ENCODE measurements around the gene ITSN2.
"Not testable (repeated sequence)": the region's sequence is repeated elsewhere in the genome, so short reads cannot be mapped to it uniquely, and the experiment has no call there.

ITSN2 gene

DNA sequence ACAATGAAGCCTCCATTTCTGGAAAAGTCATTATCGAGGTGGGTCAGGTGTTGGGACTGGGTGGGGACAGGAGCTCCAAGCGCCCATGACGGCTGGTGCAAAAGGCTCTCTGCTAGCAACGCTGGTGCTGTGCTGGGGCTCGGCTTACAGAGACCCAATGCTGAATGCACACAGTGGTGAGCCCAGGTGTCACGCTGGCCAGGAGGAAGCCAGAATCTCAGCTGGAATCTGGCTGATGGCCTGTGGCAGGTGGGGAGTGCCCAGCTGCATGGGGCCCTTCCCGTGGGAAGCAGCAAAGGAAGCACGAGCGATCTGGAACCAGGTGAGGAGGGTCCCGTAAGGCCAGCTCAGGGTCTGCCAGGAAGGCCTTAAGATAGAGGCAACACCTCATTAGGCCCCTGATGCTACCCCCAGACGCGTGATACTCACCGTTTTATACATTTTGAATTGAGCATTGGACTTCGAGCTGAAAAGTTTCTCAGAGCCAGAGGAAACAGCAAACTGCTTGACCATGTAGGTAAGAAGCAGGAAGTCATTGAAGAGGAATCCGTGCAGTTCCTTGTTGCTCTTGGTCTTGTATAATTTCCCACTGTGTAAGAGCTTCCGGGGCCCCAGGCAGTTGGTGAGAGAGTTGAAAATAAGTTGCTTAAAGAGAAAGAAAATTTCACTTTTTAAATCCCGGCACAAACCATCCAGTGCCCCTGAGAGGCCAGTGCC, 150.8 kb downstream of the ITSN2 start:
- Mint-ChIP-seq H3K4me3 (no peak overlapping the region), H3K9me3 (ENCODE audit: low read depth) (no peaks in the 10 kb centered on the region), H3K4me1 (ENCODE audit: low read depth) (no peaks in the 10 kb centered on the region), H3K27ac (no peak overlapping the region), H3K27me3 (no peaks in the 10 kb centered on the region), H3K36me3 (peaks cover 20% of the 10 kb centered on the region)

DNA sequence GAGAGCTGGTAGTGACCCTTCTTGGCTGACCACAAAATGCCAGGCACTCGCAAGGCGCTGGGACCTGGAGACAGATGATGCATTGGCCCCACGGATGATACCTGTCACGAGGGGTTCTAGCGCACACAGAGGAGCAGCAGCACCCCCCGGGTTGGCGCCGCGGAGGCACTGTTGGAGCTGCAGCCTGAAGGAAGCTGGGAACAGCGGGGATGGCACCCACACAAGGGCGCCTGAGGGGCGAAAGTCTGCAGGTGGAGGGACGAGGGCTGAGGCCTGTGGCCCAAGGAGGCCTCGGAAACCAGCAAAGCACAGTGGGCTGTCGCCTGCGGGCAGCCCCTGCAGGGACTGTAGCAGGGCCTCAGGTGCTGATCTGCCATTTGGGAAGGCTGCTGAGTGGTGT, 151.8 kb downstream of the ITSN2 start:
- no peaks in the 10 kb centered on the region for H3K27me3 Mint-ChIP-seq
- no peaks in the 10 kb centered on the region for H3K4me1 Mint-ChIP-seq (ENCODE audit: low read depth)
- peaks cover 20% of the 10 kb centered on the region for H3K36me3 Mint-ChIP-seq
- H3K9me3 Mint-ChIP-seq (ENCODE audit: low read depth), result no peaks in the 10 kb centered on the region
- no peak overlapping the region for H3K4me3 Mint-ChIP-seq
- no peak overlapping the region for H3K27ac Mint-ChIP-seq

DNA sequence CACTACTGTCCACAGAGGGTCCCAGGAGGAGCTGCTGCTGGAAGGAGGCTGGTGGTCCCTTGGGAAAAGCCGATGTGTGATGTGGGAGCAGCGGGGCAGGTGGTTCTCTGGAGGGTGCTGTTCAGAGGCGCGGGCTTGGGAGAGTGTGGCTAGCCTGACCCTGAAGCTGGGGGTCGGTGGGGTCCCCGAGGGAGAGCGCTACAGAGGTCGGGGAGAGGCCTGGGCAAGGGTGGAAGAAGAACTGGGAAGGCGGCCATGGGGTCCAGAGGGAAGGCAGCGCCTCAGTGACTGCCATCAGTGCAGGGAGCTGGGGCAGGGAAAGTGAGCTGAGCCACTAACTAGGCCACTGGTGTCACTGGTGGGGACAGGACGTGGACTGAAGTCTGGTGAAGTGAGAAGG, 153.0 kb downstream of the ITSN2 start:
- H3K36me3 Mint-ChIP-seq, result peaks cover 17% of the 10 kb centered on the region
- no peak overlapping the region for H3K27ac Mint-ChIP-seq
- H3K4me1 Mint-ChIP-seq (ENCODE audit: low read depth), result no peaks in the 10 kb centered on the region
- H3K9me3 Mint-ChIP-seq (ENCODE audit: low read depth), result no peaks in the 10 kb centered on the region
- no peaks in the 10 kb centered on the region for H3K27me3 Mint-ChIP-seq
- H3K4me3 Mint-ChIP-seq, result no peak overlapping the region

DNA sequence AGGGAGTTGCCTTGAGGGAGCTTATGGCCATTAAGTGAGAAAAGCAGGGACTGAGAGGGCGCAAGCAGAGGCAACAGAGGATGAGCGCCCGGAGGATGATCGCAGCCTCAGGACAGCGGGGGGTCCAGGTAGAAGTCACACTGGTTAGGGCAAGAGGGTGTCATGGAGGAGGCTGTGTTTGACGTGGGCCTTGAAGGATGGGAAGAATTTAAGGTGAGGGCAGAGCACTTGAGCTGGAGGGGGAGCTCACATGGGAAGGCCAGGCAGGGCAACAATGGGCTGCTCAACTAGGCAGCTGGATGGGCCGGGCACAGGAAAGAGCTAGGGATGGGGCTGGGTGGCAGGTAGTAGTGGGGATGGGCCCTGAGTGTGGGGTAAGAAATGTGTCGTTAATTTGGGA, 153.6 kb downstream of the ITSN2 start:
- no peaks in the 10 kb centered on the region for H3K27me3 Mint-ChIP-seq
- H3K9me3 Mint-ChIP-seq (ENCODE audit: low read depth), result no peaks in the 10 kb centered on the region
- no peak overlapping the region for H3K27ac Mint-ChIP-seq
- H3K36me3 Mint-ChIP-seq, result peaks cover 17% of the 10 kb centered on the region
- H3K4me1 Mint-ChIP-seq (ENCODE audit: low read depth), result no peaks in the 10 kb centered on the region
- H3K4me3 Mint-ChIP-seq, result no peak overlapping the region

DNA sequence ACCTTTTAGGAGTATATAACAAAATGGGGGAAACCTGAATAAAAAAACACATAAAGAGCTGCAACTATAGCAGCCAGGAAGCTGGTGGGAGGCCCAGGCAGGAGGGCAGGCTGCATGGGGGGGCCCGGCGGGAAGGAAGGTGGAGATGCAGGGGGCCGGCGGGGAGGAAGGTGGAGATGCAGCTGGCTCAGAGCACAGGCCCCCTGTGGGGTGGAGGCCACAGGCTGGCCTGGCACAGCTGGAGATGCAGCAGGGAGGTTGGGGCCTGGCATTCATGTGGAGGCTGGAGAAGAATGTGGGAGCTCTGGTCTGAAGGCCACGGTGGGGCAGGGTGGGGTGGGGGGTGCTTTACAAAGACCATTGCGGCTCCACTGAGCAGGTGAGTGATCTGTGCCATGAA, 154.1 kb downstream of the ITSN2 start:
- Mint-ChIP-seq H3K4me1 (ENCODE audit: low read depth) (no peaks in the 10 kb centered on the region), H3K27me3 (no peaks in the 10 kb centered on the region), H3K9me3 (ENCODE audit: low read depth) (no peaks in the 10 kb centered on the region), H3K36me3 (peaks cover 15% of the 10 kb centered on the region), H3K27ac (no peak overlapping the region), H3K4me3 (no peak overlapping the region)

DNA sequence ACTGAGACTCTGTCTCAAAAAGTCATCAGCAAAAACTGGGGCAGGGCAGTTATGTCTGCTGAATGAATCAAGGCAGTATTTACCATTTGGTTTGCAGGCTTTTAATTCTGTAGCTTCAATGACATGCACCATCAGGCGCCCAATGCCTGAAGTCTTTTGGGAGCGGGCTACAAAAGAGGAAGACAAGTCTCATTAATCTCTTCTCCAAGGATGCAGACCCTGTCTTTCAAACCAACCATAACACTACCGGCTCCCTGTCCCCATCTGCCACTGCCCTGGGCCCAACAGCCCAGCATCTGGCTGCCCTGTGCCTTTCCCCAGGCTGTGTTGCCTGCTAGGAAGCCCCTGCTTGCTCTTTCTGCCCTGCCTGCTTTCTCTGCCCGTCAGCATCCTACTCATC, 155.2 kb downstream of the ITSN2 start:
- no peaks in the 10 kb centered on the region for H3K9me3 Mint-ChIP-seq (ENCODE audit: low read depth)
- no peak overlapping the region for H3K4me3 Mint-ChIP-seq
- no peaks in the 10 kb centered on the region for H3K4me1 Mint-ChIP-seq (ENCODE audit: low read depth)
- H3K36me3 Mint-ChIP-seq, result peaks cover 14% of the 10 kb centered on the region
- no peak overlapping the region for H3K27ac Mint-ChIP-seq
- no peaks in the 10 kb centered on the region for H3K27me3 Mint-ChIP-seq

DNA sequence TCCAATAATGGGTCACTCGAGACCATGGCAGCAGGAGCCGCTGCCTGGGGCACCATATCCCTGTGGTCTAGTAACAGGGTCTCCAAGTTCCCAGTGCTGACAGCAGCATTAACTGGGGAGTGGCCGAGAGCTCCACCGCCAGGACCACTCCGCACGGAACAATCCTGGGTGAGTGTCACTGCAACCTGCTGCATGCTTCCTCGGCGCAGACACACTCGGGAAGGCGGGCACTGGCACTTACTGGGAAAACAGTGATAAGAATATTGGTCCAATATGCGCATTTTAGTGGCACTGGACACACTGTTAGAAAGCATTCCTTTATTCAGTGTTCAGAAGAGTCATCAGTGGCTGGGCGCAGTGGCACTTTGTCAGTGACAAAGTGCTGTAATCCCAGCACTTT, 155.8 kb downstream of the ITSN2 start:
- no peak overlapping the region for H3K4me3 Mint-ChIP-seq
- H3K36me3 Mint-ChIP-seq, result peaks cover 18% of the 10 kb centered on the region
- no peaks in the 10 kb centered on the region for H3K4me1 Mint-ChIP-seq (ENCODE audit: low read depth)
- H3K27ac Mint-ChIP-seq, result no peak overlapping the region
- H3K9me3 Mint-ChIP-seq (ENCODE audit: low read depth), result no peaks in the 10 kb centered on the region
- H3K27me3 Mint-ChIP-seq, result no peaks in the 10 kb centered on the region

DNA sequence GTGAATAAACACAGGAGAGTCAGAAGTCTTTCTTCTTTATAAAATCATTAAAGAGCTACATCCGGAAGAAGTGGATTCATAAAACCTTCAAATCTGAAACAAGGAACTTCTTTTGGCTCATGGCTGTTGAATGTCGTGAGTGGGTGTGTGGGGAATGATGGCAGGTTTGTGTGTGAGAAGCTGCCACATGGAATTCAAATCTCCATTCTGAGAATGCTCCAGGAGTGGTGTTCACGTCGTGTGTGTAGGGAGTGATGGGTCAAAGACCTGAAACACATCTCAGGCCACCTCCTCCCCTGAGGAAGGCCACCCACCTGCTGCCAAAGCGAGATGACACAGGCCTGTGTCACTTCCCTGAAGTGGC, 156.6 kb downstream of the ITSN2 start:
- Mint-ChIP-seq H3K4me3 (no peak overlapping the region), H3K27me3 (no peaks in the 10 kb centered on the region), H3K36me3 (peaks cover 14% of the 10 kb centered on the region), H3K4me1 (ENCODE audit: low read depth) (no peaks in the 10 kb centered on the region), H3K9me3 (ENCODE audit: low read depth) (no peaks in the 10 kb centered on the region), H3K27ac (no peak overlapping the region)

DNA sequence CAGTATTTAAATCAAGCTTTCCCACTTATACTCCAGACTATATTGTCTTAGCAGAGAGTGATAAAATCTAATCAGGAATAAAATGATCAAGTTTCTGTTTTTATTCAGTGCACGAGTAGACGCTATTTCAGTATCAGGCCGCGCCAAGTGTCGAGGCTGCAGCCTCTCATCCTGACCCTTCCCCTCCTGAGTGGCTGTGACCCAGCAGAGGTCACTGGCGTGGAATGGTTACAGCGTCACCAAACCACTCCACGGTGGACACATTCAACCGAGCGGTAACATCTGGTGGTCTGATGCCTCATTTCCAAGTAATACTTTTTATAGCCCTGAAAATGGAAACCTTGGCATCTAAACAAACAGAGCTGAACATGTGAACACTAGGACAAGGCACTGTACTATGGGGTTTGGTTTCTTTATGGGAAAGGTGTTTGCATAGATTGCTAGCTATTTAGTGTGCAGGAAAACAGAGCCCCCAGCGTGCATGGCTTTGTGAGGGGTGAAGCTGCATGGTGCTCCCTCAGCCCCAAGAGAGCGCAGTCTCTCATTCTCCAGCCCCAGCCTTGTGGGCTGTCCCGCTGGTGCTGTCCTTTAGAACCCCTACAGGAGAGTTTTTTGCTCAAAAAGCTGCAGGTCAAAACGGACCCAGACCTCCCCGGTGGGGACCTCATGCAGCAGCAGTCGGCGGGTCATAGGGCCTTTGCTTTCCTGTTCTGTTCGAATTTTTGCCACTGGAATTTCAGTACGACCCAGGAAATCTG, 157.1 kb downstream of the ITSN2 start:
- no peak overlapping the region for H3K27ac Mint-ChIP-seq
- peaks cover 13% of the 10 kb centered on the region for H3K36me3 Mint-ChIP-seq
- H3K4me3 Mint-ChIP-seq, result no peak overlapping the region

DNA sequence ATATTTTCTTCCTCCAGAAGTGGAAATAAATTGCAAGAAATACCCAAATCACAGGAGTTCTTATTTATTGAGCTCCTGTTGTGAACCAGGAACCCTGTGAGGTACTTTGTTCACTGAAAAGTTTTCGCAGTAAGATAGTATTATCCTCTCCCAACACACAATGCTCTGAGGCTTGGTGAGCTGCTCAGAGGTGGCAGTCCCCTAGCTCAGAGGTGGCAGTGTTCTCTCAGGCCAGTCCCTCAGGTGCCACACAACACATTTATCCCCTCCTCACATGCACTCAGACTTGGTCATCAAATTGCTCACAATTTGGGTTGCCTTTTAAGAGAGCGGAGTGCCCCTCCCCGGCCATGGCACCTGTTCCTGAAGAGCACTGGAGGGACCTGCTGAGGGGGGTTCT, 159.5 kb downstream of the ITSN2 start:
- Mint-ChIP-seq H3K27me3 (no peaks in the 10 kb centered on the region), H3K27ac (no peak overlapping the region), H3K36me3 (peaks cover 10% of the 10 kb centered on the region)

More for the DNA sequence above, 157.1 kb downstream of the ITSN2 start:
- Mint-ChIP-seq H3K4me1 (ENCODE audit: low read depth) (no peaks in the 10 kb centered on the region), H3K27me3 (no peaks in the 10 kb centered on the region), H3K9me3 (ENCODE audit: low read depth) (no peaks in the 10 kb centered on the region)

DNA sequence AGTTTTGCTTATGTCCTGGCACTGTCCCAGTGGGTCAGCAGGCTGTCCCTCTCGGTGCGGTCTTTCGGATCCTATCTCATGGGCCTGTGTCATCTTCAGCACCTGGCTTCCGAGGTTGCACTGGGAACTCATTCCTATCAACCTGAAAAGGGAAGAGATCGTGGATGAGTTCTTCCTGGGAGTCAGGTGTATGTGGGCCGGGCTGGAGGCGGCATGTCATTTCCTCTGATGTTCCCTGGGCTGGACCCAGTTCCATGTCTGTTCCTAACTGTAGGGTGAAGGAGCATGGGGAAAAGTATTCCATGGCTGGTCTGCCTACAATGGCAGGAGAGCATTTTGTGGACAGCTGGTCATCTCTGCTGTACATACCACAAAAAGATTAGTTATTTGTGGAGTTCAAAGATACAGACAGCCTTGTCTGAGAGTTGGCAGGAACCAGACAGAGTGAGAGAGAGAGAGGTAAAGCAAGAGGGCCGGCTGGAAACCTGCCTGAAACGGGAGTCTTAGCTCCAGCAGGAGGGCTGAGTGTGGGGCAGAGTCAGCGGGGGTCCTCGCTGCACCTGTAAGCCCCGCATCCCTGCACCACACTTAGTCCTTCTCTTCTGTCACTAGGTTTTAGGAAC, 160.3 kb downstream of the ITSN2 start:
- H3K9me3 Mint-ChIP-seq (ENCODE audit: low read depth), result no peaks in the 10 kb centered on the region

More for the DNA sequence above, 159.5 kb downstream of the ITSN2 start:
- Mint-ChIP-seq H3K4me3 (no peak overlapping the region), H3K4me1 (ENCODE audit: low read depth) (no peaks in the 10 kb centered on the region), H3K9me3 (ENCODE audit: low read depth) (no peaks in the 10 kb centered on the region)

DNA sequence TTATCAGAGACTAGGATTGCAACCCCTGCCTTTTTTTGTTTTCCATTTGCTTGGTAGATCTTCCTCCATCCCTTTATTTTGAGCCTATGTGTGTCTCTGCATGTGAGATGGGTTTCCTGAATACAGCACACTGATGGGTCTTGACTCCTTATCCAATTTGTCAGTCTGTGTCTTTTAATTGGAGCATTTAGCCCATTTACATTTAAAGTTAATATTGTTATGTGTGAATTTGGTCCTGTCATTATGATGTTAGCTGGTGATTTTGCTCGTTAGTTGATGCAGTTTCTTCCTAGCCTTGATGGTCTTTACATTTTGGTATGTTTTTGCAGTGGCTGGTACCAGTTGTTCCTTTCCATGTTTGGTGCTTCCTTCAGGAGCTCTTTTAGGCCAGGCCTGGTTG, 163.1 kb downstream of the ITSN2 start:
- H3K4me3 Mint-ChIP-seq; H3K36me3 Mint-ChIP-seq; H3K27ac Mint-ChIP-seq; H3K9me3 Mint-ChIP-seq (ENCODE audit: low read depth); H3K27me3 Mint-ChIP-seq; H3K4me1 Mint-ChIP-seq (ENCODE audit: low read depth): not testable (repeated sequence)

More for the DNA sequence above, 160.3 kb downstream of the ITSN2 start:
- no peaks in the 10 kb centered on the region for H3K4me1 Mint-ChIP-seq (ENCODE audit: low read depth)
- H3K27ac Mint-ChIP-seq, result no peak overlapping the region
- H3K36me3 Mint-ChIP-seq, result peaks cover 10% of the 10 kb centered on the region
- H3K27me3 Mint-ChIP-seq, result no peaks in the 10 kb centered on the region
- H3K4me3 Mint-ChIP-seq, result no peak overlapping the region

DNA sequence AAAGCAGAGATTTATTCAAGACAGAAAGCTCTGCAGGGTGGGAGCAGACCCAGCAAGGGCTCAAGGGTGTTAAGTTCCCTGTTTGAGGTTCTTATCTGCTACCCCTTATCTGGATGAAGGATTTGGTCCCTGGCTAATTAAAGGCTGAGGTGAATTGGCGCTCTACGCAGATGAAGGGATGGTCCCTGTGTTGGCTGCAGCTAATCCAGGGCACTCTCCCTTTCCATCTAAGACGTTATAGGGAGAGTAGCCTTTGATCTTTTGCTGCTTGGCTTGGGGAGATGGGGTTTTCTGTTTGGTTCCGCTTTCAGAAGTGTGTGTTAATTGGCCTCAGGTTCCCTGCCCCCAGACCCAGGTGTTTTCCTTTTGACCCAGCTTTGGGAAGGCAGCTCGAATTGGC, 168.5 kb downstream of the ITSN2 start:
- H3K27ac Mint-ChIP-seq, result no peak overlapping the region
- no peaks in the 10 kb centered on the region for H3K36me3 Mint-ChIP-seq
- H3K9me3 Mint-ChIP-seq (ENCODE audit: low read depth), result no peaks in the 10 kb centered on the region
- no peaks in the 10 kb centered on the region for H3K27me3 Mint-ChIP-seq
- H3K4me1 Mint-ChIP-seq (ENCODE audit: low read depth), result no peaks in the 10 kb centered on the region
- H3K4me3 Mint-ChIP-seq, result no peak overlapping the region

DNA sequence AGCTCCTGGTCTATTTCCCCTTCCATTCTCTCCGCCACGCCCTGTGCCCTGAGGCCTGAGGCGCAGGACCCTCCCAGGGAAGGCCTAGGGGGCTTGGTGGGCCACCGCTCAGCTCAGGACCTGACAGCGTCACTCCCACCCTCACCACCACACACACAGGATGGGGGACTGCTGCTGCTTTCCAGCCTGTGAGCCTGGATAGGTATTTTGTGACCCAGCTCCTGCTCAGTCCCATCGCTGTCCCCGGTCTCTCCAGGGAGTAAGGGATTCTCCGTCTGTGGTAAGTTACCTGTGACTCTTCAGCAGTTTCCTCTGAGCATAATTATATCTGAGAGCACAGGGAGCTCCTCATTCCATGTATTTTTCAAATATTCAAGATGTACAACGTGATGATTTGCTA, 169.2 kb downstream of the ITSN2 start:
- Mint-ChIP-seq H3K4me3 (no peak overlapping the region), H3K27me3 (no peaks in the 10 kb centered on the region), H3K36me3 (no peaks in the 10 kb centered on the region), H3K4me1 (ENCODE audit: low read depth) (no peaks in the 10 kb centered on the region), H3K9me3 (ENCODE audit: low read depth) (no peaks in the 10 kb centered on the region), H3K27ac (no peak overlapping the region)

DNA sequence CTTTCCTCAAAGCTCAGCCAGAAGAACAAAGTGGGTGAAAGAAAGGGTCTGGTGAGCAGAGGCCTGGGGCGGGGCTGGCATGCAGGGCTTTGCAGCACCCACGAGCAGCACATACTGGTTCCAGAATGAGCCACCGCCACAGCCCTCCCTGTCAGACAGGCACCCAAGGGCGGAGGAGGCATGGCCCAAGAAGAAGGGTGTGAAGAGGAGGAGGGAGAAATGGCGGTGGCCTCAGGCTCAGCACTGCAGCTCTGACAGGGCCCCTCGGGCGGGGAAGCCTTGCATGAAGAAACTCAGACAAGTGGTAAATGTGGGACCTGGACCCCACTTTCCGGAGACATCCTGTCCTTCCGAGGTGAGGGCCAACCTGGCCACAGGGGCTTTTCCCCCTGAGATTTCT, 169.8 kb downstream of the ITSN2 start:
- Mint-ChIP-seq H3K36me3 (no peaks in the 10 kb centered on the region), H3K4me1 (ENCODE audit: low read depth) (no peaks in the 10 kb centered on the region), H3K27ac (no peak overlapping the region), H3K9me3 (ENCODE audit: low read depth) (no peaks in the 10 kb centered on the region), H3K4me3 (no peak overlapping the region), H3K27me3 (no peaks in the 10 kb centered on the region)

Measured in activated naive CD8-positive, alpha-beta T cell (primary cell).